GM06990 (cell line): ENCODE measurements around the gene MCOLN1.
A peak's percentile ranks its signal among the peaks of the same experiment; 100 is the strongest.

Experiments
- DNase-seq: peaks from one replicate; pipeline ENCODE4 v3.0.0-alpha.2; 2011; ENCODE audit not compliant: insufficient read length; ENCODE audit errors: extremely low read depth
- H3K27me3 ChIP-seq: replicated peaks from 2 replicates; pipeline ENCODE4 v1.6.0; 2011; ENCODE audit warnings: low read length; ENCODE audit not compliant: control insufficient read depth, insufficient read depth
- H3K36me3 ChIP-seq: 2 replicates; pipeline ENCODE4 v1.5.1; 2011; ENCODE audit warnings: low read length; ENCODE audit not compliant: control insufficient read depth, insufficient read depth
- H3K4me3 ChIP-seq: replicated peaks from 2 replicates; pipeline ENCODE4 v1.5.1; 2011; ENCODE audit warnings: low read depth, mild to moderate bottlenecking, control low read depth, low read length
- CTCF ChIP-seq: IDR thresholded peaks from 2 replicates; pipeline ENCODE4 v1.5.1; 2011; ENCODE audit warnings: low read length, control low read depth, mild to moderate bottlenecking, inconsistent platforms; ENCODE audit not compliant: insufficient read depth, poor library complexity, severe bottlenecking

MCOLN1 gene

GRCh38 chr19:7504684-7505083 lies 17.7 kb upstream of the MCOLN1 start:
- Histone ChIP-seq H3K4me3 (no peak overlapping the region), H3K36me3 (no peaks in the 10 kb centered on the region), H3K27me3 (no peaks in the 10 kb centered on the region)
- no peak for TF ChIP-seq CTCF
- no peak for DNase-seq

GRCh38 chr19:7505288-7505681 lies 17.1 kb upstream of the MCOLN1 start:
- no peaks in the 10 kb centered on the region for H3K27me3 ChIP-seq
- H3K36me3 ChIP-seq: no peaks in the 10 kb centered on the region
- H3K4me3 ChIP-seq: no peak overlapping the region
- no peak for TF ChIP-seq CTCF
- DNase-seq: no peak

GRCh38 chr19:7505682-7506384 lies 16.6 kb upstream of the MCOLN1 start:
- no peak for DNase-seq
- TF ChIP-seq CTCF: no peak
- Histone ChIP-seq H3K4me3 (no peak overlapping the region), H3K27me3 (no peaks in the 10 kb centered on the region), H3K36me3 (no peaks in the 10 kb centered on the region)

- H3K36me3 ChIP-seq: no peaks in the 10 kb centered on the region
- TF ChIP-seq CTCF: no peak
- H3K4me3 ChIP-seq: no peak overlapping the region
- H3K27me3 ChIP-seq: no peaks in the 10 kb centered on the region
- peak; percentile 76 for DNase-seq
Measured at GRCh38 chr19:7506385-7507328, 15.8 kb upstream of the MCOLN1 start.

- peak; percentile 50 for DNase-seq
- no peak for TF ChIP-seq CTCF
- Histone ChIP-seq H3K27me3 (no peaks in the 10 kb centered on the region), H3K4me3 (no peak overlapping the region), H3K36me3 (no peaks in the 10 kb centered on the region)
Measured at GRCh38 chr19:7507884-7508283, 14.5 kb upstream of the MCOLN1 start.
